ENCODE data around the gene AP3B1.

- TF ChIP-seq, protein P1, sequence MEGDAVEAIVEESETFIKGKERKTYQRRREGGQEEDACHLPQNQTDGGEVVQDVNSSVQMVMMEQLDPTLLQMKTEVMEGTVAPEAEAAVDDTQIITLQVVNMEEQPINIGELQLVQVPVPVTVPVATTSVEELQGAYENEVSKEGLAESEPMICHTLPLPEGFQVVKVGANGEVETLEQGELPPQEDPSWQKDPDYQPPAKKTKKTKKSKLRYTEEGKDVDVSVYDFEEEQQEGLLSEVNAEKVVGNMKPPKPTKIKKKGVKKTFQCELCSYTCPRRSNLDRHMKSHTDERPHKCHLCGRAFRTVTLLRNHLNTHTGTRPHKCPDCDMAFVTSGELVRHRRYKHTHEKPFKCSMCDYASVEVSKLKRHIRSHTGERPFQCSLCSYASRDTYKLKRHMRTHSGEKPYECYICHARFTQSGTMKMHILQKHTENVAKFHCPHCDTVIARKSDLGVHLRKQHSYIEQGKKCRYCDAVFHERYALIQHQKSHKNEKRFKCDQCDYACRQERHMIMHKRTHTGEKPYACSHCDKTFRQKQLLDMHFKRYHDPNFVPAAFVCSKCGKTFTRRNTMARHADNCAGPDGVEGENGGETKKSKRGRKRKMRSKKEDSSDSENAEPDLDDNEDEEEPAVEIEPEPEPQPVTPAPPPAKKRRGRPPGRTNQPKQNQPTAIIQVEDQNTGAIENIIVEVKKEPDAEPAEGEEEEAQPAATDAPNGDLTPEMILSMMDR (IDR thresholded peaks at IDR 0.05; ENCODE audit: insufficient read depth, low read length, poor library complexity, severe bottlenecking) = no peak
- no peak for TF ChIP-seq EZH2phosphoT487 (conservative IDR thresholded peaks at IDR 0.05; ENCODE audit: low read length)
Measured at GRCh38 chr5:78203815-78204214, 90.7 kb downstream of the AP3B1 start.

Measured in SU-DHL-6 (cell line).